ENCODE measurements around the gene SUPT6H. TPM values are rescaled to one million over a fixed set of nuclear protein-coding genes. Genes with fewer than 3 reads are reported as not detected.

SUPT6H gene
- polyA plus RNA-seq, 2 of the 4 experiments (the other 2 are of a cell fraction) = 51.4 to 63.8 TPM

GRCh38 chr17:28726627-28727491 lies 64.9 kb downstream of the SUPT6H start (continued):
- TF ChIP-seq HMGXB4 (CRISPR knock-in tag; IDR thresholded peaks at IDR 0.05; ENCODE audit: borderline replicate concordance) = no peak; the same call in 1 of the 2 replicates
- TF ChIP-seq HDAC2 (IDR thresholded peaks at IDR 0.05) = peak; percentile 72; the same call in 1 of the 2 replicates
- TF ChIP-seq GATA3 (IDR thresholded peaks at IDR 0.05; ENCODE audit: borderline replicate concordance) = peak; percentile 28; the same call in 1 of the 2 replicates

GRCh38 chr17:28728364-28729200 lies 66.6 kb downstream of the SUPT6H start, which contains the start of gene NEK8:
TSS of gene NEK8 (plus strand) at chr17:28728788. CDS start at chr17:28728814, 26 bp downstream.
- DNase-seq (ENCODE audit: low read depth in 1 of 2, low spot score in 1 of 2) (peak; percentile 96 to 97), FAIRE-seq (peak; percentile 39), ATAC-seq (peak; percentile 2 to 28; a peak in 4 of 6 replicates)
- Histone ChIP-seq H3K4me2 (peak within 1 kb of the TSS; percentile 92), H3K4me3 (peak within 1 kb of the TSS; percentile 63), H3K27ac (peak within 1 kb of the TSS; percentile 94 to 98), H3K4me1 (peaks cover 25% of the 10 kb centered on the region), H3K9me3 (no peaks in the 10 kb centered on the region)
- under 1% methylated on average over 58 of the region's 64 CpGs for WGBS (ENCODE audit: missing lambda C conversion rate)
- ChIA-PET CTCF (interaction anchor here (0.9 to 17.5 kb wide), 23 partner anchors 9 to 417 kb away, joined by 3 to 977 read pairs (median 16); partner anchors contain the start of genes BLTP2, DHRS13, FAM222B and FLOT2), POLR2A (interaction anchor here (0.6 to 5.3 kb wide), 13 partner anchors 9 to 451 kb away, joined by 3 to 369 read pairs (median 4); partner anchors contain the start of genes BLTP2, MYO18A, PHF12 and RPL23A)
- peak; percentile 51; the same call in 1 of the 2 replicates for TF ChIP-seq ELK1 (IDR thresholded peaks at IDR 0.05; ENCODE audit: low read depth, low read length)
- TF ChIP-seq RNF2 (IDR thresholded peaks at IDR 0.05; ENCODE audit: borderline replicate concordance, low read depth) = peak; percentile 71; the same call in 1 of the 2 replicates
- TF ChIP-seq ZFP36 (IDR thresholded peaks at IDR 0.05; ENCODE audit: borderline replicate concordance, partially characterized antibody) = no peak
- no peak for TF ChIP-seq MAZ (IDR thresholded peaks at IDR 0.05; ENCODE audit: borderline replicate concordance, low read depth, low read length)
- 0 out of 2 replicates have a peak, but pooled peaks have one; percentile 4 for TF ChIP-seq GATA3 (IDR thresholded peaks at IDR 0.05; ENCODE audit: borderline replicate concordance)
- no peak for TF ChIP-seq MAFK (IDR thresholded peaks at IDR 0.05; ENCODE audit: partially characterized antibody)
- TF ChIP-seq SMC3 (IDR thresholded peaks at IDR 0.05) = no peak
- no peak for TF ChIP-seq HOXB13 (CRISPR knock-in tag; IDR thresholded peaks at IDR 0.05; ENCODE audit: low read depth)
- TF ChIP-seq USF2 (IDR thresholded peaks at IDR 0.05) = no peak
- TF ChIP-seq HOXA7 (CRISPR knock-in tag; IDR thresholded peaks at IDR 0.05) = peak; percentile 85; the same call in 1 of the 2 replicates
- TF ChIP-seq, protein P1, sequence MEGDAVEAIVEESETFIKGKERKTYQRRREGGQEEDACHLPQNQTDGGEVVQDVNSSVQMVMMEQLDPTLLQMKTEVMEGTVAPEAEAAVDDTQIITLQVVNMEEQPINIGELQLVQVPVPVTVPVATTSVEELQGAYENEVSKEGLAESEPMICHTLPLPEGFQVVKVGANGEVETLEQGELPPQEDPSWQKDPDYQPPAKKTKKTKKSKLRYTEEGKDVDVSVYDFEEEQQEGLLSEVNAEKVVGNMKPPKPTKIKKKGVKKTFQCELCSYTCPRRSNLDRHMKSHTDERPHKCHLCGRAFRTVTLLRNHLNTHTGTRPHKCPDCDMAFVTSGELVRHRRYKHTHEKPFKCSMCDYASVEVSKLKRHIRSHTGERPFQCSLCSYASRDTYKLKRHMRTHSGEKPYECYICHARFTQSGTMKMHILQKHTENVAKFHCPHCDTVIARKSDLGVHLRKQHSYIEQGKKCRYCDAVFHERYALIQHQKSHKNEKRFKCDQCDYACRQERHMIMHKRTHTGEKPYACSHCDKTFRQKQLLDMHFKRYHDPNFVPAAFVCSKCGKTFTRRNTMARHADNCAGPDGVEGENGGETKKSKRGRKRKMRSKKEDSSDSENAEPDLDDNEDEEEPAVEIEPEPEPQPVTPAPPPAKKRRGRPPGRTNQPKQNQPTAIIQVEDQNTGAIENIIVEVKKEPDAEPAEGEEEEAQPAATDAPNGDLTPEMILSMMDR (IDR thresholded peaks at IDR 0.05) = no peak
- TF ChIP-seq JUNB (IDR thresholded peaks at IDR 0.05) = no peak
- TF ChIP-seq EHF (CRISPR knock-in tag; IDR thresholded peaks at IDR 0.05) = 0 out of 2 replicates have a peak, but pooled peaks have one; percentile 23
- 0 out of 2 replicates have a peak, but pooled peaks have one; percentile 12 for TF ChIP-seq RARB (CRISPR knock-in tag; IDR thresholded peaks at IDR 0.05)
- TF ChIP-seq, protein P2, sequence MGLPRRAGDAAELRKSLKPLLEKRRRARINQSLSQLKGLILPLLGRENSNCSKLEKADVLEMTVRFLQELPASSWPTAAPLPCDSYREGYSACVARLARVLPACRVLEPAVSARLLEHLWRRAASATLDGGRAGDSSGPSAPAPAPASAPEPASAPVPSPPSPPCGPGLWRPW (IDR thresholded peaks at IDR 0.05) = no peak
- TF ChIP-seq HOXB5 (CRISPR knock-in tag; IDR thresholded peaks at IDR 0.05) = peak; percentile 59; the same call in 1 of the 2 replicates
- TF ChIP-seq JUN (IDR thresholded peaks at IDR 0.05) = peak; percentile 83 to 85
- TF ChIP-seq RCOR1 (IDR thresholded peaks at IDR 0.05; ENCODE audit: low read depth, low read length) = no peak
- no peak for TF ChIP-seq CHD4 (IDR thresholded peaks at IDR 0.05; ENCODE audit: borderline replicate concordance)
- no peak for TF ChIP-seq HEYL (CRISPR knock-in tag; IDR thresholded peaks at IDR 0.05)
- no peak for TF ChIP-seq ZSCAN20 (CRISPR knock-in tag; IDR thresholded peaks at IDR 0.05)
- 0 out of 2 replicates have a peak, but pooled peaks have one; percentile 26 for TF ChIP-seq TFCP2L1 (CRISPR knock-in tag; IDR thresholded peaks at IDR 0.05)
- 0 out of 2 replicates have a peak, but pooled peaks have one; percentile 19 for TF ChIP-seq KDM1A (IDR thresholded peaks at IDR 0.05; ENCODE audit: low read depth)
- peak; percentile 89 for TF ChIP-seq MAX (IDR thresholded peaks at IDR 0.05)
- no peak for TF ChIP-seq ZNF302 (CRISPR knock-in tag; IDR thresholded peaks at IDR 0.05)

Measured in A549 (cell line).